OCI-LY7 (cell line): ENCODE results near the gene MOGAT3.

Experiments used
- CTCF ChIP-seq: fragments of 200-600 bp; sonication (generic); conservative IDR thresholded peaks from 2 replicates; pipeline ENCODE4 v1.5.1; 2014; ENCODE audit warnings: mild to moderate bottlenecking, antibody characterized with exemption, low read length, moderate library complexity, mixed read lengths
- EZH2phosphoT487 ChIP-seq: fragments of 200-600 bp; sonication (generic); IDR thresholded peaks from 2 replicates; pipeline ENCODE4 v1.6.1; 2018; ENCODE audit warnings: low read depth, borderline replicate concordance, mild to moderate bottlenecking, mixed run types, antibody characterized with exemption, low read length, moderate library complexity, mixed read lengths

GRCh38 chr7:101156277-101156676 is 44.6 kb downstream of the MOGAT3 start:
- TF ChIP-seq CTCF (peak; percentile 52), EZH2phosphoT487 (no peak)
